Activated CD4-positive, alpha-beta memory T cell treated with anti-CD3 and anti-CD28 coated beads, Interleukin-2, amount 10 ng/mL, durations not matched to agents 7 days and 5 days (primary cell): ENCODE data around the gene ZFAND6. TPM values are rescaled to one million over a fixed set of nuclear protein-coding genes. Genes with fewer than 3 reads are reported as not detected.

ENCODE experiments used
- CTCF ChIA-PET: fragments of 350-600 bp; sonication (Branson Sonifier 250); formaldehyde crosslinking; loops from one replicate; lab custom pipeline; 2021; ENCODE audit warnings: antibody characterized with exemption, inconsistent platforms; lab: Charles Lee
- POLR2A ChIA-PET: fragments of 350-600 bp; sonication (Branson Sonifier 250); formaldehyde crosslinking; loops from one replicate; lab custom pipeline; 2021; ENCODE audit warnings: antibody characterized with exemption; lab: Charles Lee
- DNase-seq: peaks from one replicate; pipeline ENCODE4 v3.0.0-alpha.2; 2020
- H3K27ac Mint-ChIP-seq: one replicate; pipeline ENCODE4 v1.8.0; 2021; ENCODE audit warnings: mild to moderate bottlenecking, mixed read lengths
- H3K27me3 Mint-ChIP-seq: one replicate; pipeline ENCODE4 v1.8.0; 2021; ENCODE audit warnings: mixed read lengths
- H3K36me3 Mint-ChIP-seq: one replicate; pipeline ENCODE4 v1.8.0; 2021; ENCODE audit warnings: low read depth, mixed read lengths
- H3K4me1 Mint-ChIP-seq: one replicate; pipeline ENCODE4 v1.8.0; 2021; ENCODE audit warnings: mixed read lengths
- H3K4me3 Mint-ChIP-seq: one replicate; pipeline ENCODE4 v1.8.0; 2021; ENCODE audit warnings: mild to moderate bottlenecking, mixed read lengths
- H3K9me3 Mint-ChIP-seq: one replicate; pipeline ENCODE4 v1.8.0; 2021; ENCODE audit warnings: mixed read lengths
- total RNA-seq, 2 experiments: library from RNA; stranded (reverse); gene quantifications; one replicate each; pipeline ENCODE4 v1.2.3, GENCODE V29; 2021

The ZFAND6 gene
- total RNA-seq, 2 experiments from 2014 or later, result 46.7 to 48.7 TPM

DNA sequence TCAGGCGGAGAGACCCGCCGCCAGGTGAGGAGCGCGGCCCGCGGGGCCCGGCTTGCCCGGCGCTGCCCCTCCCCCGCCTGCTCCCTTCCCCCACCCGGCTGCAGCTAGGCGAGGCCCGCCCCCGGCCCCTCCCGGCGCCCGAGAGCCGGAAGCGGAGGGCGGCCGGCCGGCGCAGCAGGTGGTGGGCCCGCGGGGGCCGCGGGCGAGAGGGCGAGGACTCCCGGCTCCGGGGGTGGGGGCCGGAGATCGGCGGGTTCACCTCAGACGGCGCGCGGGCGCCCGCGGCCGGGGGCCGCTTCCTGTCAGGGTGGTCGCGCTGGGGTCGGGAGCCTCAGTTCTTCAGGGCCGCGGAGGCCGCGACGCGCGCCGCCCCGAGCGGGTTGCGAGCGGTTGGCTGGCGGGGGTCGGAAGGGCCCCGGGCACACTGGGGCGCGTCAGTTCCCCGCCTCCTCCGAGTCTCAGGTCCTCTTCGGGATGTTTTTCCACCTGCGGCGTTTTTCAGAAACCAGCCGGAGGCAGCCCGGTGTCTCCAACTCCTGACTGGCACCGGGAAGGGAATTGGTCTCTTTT, 395 bp downstream of the ZFAND6 start:
- Mint-ChIP-seq H3K27ac (peak overlapping the region; percentile 90), H3K36me3 (no peaks in the 10 kb centered on the region), H3K27me3 (peaks cover 5% of the 10 kb centered on the region), H3K4me3 (peak overlapping the region; percentile 84), H3K9me3 (no peaks in the 10 kb centered on the region), H3K4me1 (peaks cover 48% of the 10 kb centered on the region)
- POLR2A ChIA-PET, result interaction anchor here (0.6 to 3.6 kb wide), 23 partner anchors 12 to 942 kb away, joined by 3 to 28 read pairs (median 4); partner anchors contain the start of genes BCL2A1, FAH and MTHFS
- no peak for DNase-seq
- CTCF ChIA-PET, result interaction anchor here (1.0 to 2.9 kb wide), 8 partner anchors 10 to 174 kb away, joined by 3 to 8 read pairs (median 4); no protein-coding TSS in a partner anchor

DNA sequence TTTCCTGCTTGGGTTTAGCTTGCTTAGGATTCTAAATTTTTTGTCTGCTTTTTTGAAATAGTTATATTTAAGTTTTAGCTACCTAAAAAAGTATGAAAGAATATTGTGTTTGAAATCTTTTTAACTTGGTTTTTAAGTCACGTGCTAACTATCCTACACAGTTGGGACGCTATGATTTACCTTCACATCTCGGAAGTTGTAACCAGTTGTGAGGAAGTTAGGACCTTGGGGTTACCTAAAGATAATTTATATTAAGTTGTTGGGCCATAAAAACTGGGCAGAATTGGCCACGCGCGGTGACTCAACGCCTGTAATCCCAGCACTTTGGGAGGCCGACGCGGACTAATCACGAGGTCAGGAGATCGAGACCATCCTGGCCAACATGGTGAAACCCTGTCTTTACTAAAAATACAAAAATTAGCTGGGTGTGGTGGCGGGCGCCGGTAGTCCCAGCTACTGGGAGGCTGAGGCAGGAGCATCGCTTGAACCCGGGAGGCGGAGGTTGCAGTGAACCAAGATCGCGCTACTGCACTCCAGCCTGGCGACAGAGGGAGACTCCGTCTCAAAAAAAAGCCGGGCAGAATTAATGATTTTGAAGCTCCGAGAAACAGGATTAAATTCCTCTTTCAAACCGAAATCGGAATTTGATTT, 1.0 kb downstream of the ZFAND6 start:
- peaks cover 5% of the 10 kb centered on the region for H3K27me3 Mint-ChIP-seq
- POLR2A ChIA-PET, result interaction anchor here (0.7 to 3.6 kb wide), 24 partner anchors 10 to 941 kb away, joined by 3 to 28 read pairs (median 4); partner anchors contain the start of genes BCL2A1, FAH and MTHFS
- peak overlapping the region; percentile 90 for H3K27ac Mint-ChIP-seq
- peak; percentile 31 for DNase-seq
- no peaks in the 10 kb centered on the region for H3K36me3 Mint-ChIP-seq
- peak overlapping the region; percentile 81 for H3K4me3 Mint-ChIP-seq
- CTCF ChIA-PET, result interaction anchor here (1.0 to 2.9 kb wide), 11 partner anchors 9 to 173 kb away, joined by 3 to 8 read pairs (median 3); no protein-coding TSS in a partner anchor
- H3K4me1 Mint-ChIP-seq, result peaks cover 49% of the 10 kb centered on the region
- no peaks in the 10 kb centered on the region for H3K9me3 Mint-ChIP-seq

DNA sequence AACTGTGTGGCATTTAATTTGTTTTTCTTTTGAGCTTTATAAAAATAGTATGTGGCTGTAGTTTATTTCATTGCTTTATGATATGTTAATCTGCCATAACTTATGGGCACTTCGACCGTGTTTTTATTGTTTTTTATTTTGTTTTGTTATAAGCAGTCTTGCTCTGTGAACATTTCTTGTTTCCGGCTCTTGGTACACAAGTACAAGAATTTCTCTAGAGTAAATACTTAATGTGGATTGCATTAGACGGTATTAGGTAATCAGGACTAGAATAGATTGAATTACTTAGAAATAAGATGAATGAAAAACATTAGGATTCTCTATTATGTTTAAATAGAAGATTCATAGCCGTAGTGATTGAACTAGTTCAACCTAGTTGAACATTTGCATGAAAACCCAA, 2.1 kb downstream of the ZFAND6 start:
- H3K27me3 Mint-ChIP-seq, result peaks cover 5% of the 10 kb centered on the region

DNA sequence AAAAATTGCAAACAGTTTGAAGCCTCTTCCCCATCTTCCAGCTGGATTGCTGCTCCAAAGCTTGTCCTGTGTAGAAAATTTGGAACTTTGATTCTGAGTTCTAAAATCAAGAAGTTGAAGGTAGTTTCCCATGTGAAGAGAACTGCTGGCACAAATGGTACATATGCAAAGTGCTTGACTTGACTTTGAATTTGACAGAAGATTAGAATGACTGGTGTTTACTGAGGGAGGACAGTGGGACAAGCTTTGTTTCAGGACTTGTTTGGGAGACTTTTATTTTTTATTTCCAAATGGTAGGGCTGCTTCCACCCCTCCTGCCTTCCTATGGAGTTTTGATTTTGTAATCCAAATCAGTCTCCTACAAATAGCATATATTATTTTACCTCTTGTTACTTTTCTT, 7.4 kb downstream of the ZFAND6 start:
- Mint-ChIP-seq H3K4me3 (no peak overlapping the region), H3K36me3 (peaks cover 6% of the 10 kb centered on the region), H3K27ac (no peak overlapping the region), H3K9me3 (no peaks in the 10 kb centered on the region), H3K27me3 (no peaks in the 10 kb centered on the region), H3K4me1 (peaks cover 40% of the 10 kb centered on the region)
- CTCF ChIA-PET, result interaction anchor here (0.6 to 1.2 kb wide), 2 partner anchors 29 to 74 kb away, joined by 3 to 5 read pairs; no protein-coding TSS in a partner anchor
- POLR2A ChIA-PET, result no interaction called here
- DNase-seq, result no peak

More for the DNA sequence above, 2.1 kb downstream of the ZFAND6 start:
- peaks cover 45% of the 10 kb centered on the region for H3K4me1 Mint-ChIP-seq
- H3K27ac Mint-ChIP-seq, result no peak overlapping the region
- H3K9me3 Mint-ChIP-seq, result no peaks in the 10 kb centered on the region
- no peak for DNase-seq
- H3K36me3 Mint-ChIP-seq, result no peaks in the 10 kb centered on the region
- POLR2A ChIA-PET, result interaction anchor here (1.0 to 3.6 kb wide), 10 partner anchors 9 to 139 kb away, joined by 3 to 28 read pairs (median 16); partner anchors contain the start of gene FAH
- CTCF ChIA-PET, result interaction anchor here (1.3 to 2.9 kb wide), 4 partner anchors 20 to 172 kb away, joined by 3 to 8 read pairs (median 3); no protein-coding TSS in a partner anchor
- peak overlapping the region; percentile 81 for H3K4me3 Mint-ChIP-seq

DNA sequence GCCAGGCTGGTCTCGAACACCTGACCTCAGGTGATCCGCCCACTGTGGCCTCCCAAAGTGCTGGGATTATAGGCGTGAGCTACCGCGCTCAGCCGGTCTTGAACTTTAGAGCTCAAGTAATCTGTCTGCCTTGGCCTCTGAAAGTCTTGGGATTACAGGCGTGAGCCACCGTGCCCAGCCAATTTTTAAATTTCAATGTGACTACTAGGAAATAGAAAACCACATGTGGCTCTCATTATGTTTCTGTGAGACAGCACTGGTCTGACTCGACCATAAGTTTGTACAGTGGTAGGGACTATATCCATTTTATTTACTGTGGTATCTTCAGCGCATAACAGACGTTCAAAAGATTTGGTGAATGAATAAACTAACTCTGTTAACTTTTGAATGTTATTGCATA, 9.1 kb downstream of the ZFAND6 start:
- Mint-ChIP-seq H3K36me3 (peaks cover 6% of the 10 kb centered on the region), H3K27ac (no peak overlapping the region), H3K27me3 (no peaks in the 10 kb centered on the region), H3K4me1 (peaks cover 42% of the 10 kb centered on the region), H3K4me3 (no peak overlapping the region), H3K9me3 (no peaks in the 10 kb centered on the region)
- CTCF ChIA-PET, result no interaction called here
- POLR2A ChIA-PET, result no interaction called here
- DNase-seq, result no peak

DNA sequence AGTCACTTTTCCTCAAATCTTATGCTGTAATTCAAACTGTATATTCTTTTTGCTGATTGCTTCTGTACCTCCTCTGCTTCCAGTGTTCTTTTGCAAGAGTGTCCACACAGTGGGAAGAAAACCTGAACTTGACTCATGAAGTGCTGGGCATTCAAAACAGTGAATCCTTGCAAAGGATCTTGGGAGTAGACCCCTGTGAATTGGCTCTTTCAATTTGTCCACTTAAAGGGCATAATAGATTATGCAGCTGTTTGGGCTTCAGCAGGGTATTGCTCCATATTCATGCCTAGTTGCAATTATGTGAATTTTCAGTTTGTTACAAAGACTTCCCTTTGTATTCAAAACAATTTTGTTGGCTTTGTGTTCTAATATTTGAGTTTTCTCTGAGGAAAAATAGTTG, 11.4 kb downstream of the ZFAND6 start:
- ChIA-PET CTCF (interaction anchor here (1.0 kb wide), 3 partner anchors 11 to 78 kb away, joined by 3 to 4 read pairs (median 3); partner anchors contain the start of gene ZFAND6), POLR2A (interaction anchor here (1.9 kb wide), 1 partner anchor 11 kb away, joined by 25 read pairs; the partner anchor contains the start of gene ZFAND6)
- Mint-ChIP-seq H3K36me3 (peaks cover 13% of the 10 kb centered on the region), H3K27me3 (no peaks in the 10 kb centered on the region), H3K9me3 (no peaks in the 10 kb centered on the region), H3K4me3 (no peak overlapping the region), H3K27ac (no peak overlapping the region), H3K4me1 (peaks cover 42% of the 10 kb centered on the region)
- no peak for DNase-seq

DNA sequence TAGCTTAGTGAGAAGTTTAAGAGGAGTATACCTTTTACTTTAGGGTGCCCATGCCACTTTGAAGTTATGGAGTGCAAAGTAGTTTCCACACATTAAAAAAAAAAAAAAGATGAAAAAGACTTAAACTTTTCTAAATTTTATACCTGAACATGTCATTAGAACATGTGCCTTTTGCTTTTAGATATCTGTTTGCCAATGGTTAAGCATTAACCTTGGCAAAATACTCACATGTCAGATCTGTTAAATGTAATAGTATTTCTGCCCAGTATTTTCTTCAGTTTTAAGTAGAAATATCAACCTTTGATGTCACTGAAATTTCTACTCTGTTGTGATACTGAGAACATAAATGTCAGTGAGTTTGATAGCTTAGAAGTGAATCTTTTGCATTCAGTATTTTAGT, 12.2 kb downstream of the ZFAND6 start:
- ChIA-PET CTCF (interaction anchor here (0.6 to 1.3 kb wide), 8 partner anchors 8 to 219 kb away, joined by 3 to 4 read pairs (median 3); partner anchors contain the start of gene ZFAND6), POLR2A (interaction anchor here (1.0 to 2.0 kb wide), 6 partner anchors 9 to 148 kb away, joined by 3 to 25 read pairs (median 4); partner anchors contain the start of gene ZFAND6)
- DNase-seq, result no peak
- H3K27me3 Mint-ChIP-seq, result no peaks in the 10 kb centered on the region
- peaks cover 14% of the 10 kb centered on the region for H3K36me3 Mint-ChIP-seq
- H3K9me3 Mint-ChIP-seq, result no peaks in the 10 kb centered on the region
- no peak overlapping the region for H3K4me3 Mint-ChIP-seq
- peaks cover 42% of the 10 kb centered on the region for H3K4me1 Mint-ChIP-seq
- H3K27ac Mint-ChIP-seq, result no peak overlapping the region

DNA sequence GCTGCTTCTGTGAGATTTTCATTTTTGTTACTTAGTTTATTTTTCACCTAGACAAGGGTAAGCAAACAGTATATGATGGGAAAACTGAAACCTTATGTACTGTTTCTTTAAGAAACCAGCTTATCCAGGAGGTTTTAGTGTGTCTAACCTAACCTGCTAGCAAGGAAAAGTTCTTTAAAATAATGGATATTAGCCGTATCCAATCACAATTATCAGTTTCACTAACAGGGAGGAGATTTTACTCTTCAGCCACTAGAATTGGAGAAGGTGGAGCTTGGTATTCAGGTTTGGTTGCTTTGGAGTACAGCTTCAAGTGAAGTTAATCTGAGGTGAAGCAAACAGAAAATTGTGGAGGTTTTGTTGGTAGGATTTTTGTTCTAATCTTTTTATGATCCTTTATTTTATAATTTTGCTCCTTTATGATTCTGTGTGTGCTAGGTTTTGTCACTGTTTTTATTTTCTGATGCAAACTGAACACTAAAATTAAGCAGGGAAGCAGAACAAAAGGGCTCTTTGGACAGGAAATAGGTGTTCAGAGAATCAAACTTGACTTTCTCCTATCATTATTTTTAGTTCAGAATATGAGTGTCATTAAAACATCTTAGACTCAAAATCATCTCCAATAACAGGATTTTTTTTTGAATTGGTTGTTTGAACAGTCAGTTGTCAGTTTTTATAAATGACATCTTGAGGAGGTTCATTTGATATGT, 13.0 kb downstream of the ZFAND6 start:
- peaks cover 36% of the 10 kb centered on the region for H3K4me1 Mint-ChIP-seq
- peak overlapping the region; percentile 71 for H3K4me3 Mint-ChIP-seq
- peak overlapping the region; percentile 50 for H3K27ac Mint-ChIP-seq
- ChIA-PET CTCF (interaction anchor here (0.6 to 1.6 kb wide), 8 partner anchors 9 to 219 kb away, joined by 3 to 5 read pairs (median 4); no protein-coding TSS in a partner anchor), POLR2A (interaction anchor here (1.0 to 2.0 kb wide), 6 partner anchors 8 to 149 kb away, joined by 3 to 25 read pairs (median 4); partner anchors contain the start of gene ZFAND6)
- peaks cover 10% of the 10 kb centered on the region for H3K36me3 Mint-ChIP-seq
- DNase-seq, result no peak
- no peaks in the 10 kb centered on the region for H3K27me3 Mint-ChIP-seq
- H3K9me3 Mint-ChIP-seq, result no peaks in the 10 kb centered on the region

DNA sequence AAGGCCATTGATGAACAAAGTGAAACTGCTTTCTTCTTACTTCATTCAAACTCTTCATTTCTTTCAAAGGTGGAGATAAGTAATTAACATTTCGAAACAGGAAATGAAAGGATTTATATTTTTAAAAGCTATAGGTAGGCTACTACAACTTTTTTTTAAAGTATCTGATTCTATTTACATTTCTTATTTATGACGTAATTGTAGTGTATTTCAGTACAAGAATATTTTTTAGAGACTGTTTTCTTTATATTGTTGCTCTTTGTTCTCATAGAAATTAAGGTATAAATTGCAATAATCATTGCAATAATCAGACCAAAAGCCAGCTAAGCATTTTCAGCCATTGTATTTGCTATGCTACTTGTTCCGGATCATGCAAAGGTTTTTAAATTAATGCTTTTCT, 13.7 kb downstream of the ZFAND6 start:
- no peaks in the 10 kb centered on the region for H3K27me3 Mint-ChIP-seq
- no peak overlapping the region for H3K4me3 Mint-ChIP-seq
- ChIA-PET CTCF (interaction anchor here (1.6 kb wide), 1 partner anchor 13 kb away, joined by 5 read pairs; no protein-coding TSS in a partner anchor), POLR2A (interaction anchor here (1.5 to 2.0 kb wide), 2 partner anchors 11 to 150 kb away, joined by 7 to 10 read pairs; no protein-coding TSS in a partner anchor)
- DNase-seq, result no peak
- H3K36me3 Mint-ChIP-seq, result peaks cover 14% of the 10 kb centered on the region
- H3K9me3 Mint-ChIP-seq, result no peaks in the 10 kb centered on the region
- peaks cover 38% of the 10 kb centered on the region for H3K4me1 Mint-ChIP-seq
- no peak overlapping the region for H3K27ac Mint-ChIP-seq

DNA sequence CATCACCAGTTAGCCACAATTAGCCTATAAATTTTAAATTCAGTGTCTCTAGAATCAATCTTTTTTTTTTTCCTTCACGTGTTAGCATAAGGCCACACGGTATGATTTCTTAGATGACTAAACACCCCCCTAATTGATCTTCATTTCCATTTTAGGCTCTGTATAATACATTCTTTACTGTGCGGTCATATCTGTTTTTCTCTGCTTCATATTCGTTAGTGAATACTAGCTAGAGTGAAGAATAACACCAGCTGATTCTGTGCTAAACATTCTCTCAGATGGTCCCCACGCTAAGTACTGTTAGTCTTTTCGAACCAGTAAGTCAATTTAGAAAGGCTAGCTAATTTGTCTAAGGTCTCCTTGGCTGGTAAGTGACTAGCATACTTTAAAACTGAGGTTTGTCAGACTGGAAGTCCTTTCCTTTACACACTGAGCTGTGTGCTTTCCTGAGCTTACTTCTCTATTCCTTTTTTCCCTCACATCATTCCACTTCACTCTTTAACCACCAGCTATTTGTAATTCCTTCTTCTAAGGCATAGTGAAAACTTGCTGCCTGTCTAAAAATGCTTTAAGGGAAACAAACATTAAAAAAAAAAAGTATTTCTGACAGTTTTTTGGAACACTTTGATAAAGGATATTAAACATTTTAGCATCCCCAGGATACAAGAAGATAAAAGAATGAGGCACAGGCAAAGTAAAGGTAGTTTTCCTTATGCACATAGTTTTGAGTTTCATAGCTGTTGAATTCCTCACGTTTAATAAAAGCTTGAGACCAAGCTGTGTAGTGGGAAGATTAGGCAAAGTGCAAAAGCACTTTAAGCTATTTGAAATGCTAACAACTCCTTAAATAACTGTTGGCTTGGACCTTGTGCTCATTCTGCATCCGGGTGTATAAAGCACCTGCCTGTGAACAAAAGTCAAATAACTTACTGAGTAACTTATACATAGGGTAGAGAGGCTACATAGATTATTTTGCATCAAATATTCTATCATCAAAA, 17.1 kb downstream of the ZFAND6 start:
- DNase-seq, result no peak
- ChIA-PET CTCF (interaction anchor here (0.8 to 1.8 kb wide), 4 partner anchors 15 to 97 kb away, joined by 4 to 5 read pairs (median 4); no protein-coding TSS in a partner anchor), POLR2A (interaction anchor here (1.8 kb wide), 1 partner anchor 14 kb away, joined by 6 read pairs; no protein-coding TSS in a partner anchor)

DNA sequence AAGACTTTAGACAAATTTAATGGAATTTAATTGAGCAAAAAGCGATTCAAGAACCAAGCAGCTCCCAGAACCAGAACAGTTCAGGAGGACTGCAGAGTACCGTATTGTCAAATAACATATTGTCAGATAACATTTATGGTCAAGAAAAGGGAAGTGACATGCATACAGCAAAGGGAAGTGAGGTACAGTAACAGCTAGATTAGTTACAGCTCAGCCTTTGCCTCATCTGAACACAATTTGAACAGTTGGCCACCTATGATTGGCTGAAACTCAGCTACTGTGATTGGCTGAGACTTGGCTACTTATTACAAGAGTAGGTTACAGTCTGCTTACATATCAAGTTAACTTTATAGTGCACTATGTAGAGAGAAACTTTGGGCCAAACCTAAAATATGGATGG, 21.9 kb downstream of the ZFAND6 start:
- no peak for DNase-seq
- H3K4me1 Mint-ChIP-seq, result peaks cover 2% of the 10 kb centered on the region
- H3K27ac Mint-ChIP-seq, result no peak overlapping the region
- no peaks in the 10 kb centered on the region for H3K27me3 Mint-ChIP-seq
- ChIA-PET CTCF (interaction anchor here (0.6 kb wide), 1 partner anchor 21 kb away, joined by 3 read pairs; no protein-coding TSS in a partner anchor), POLR2A (interaction anchor here (0.9 kb wide), 1 partner anchor 21 kb away, joined by 4 read pairs; no protein-coding TSS in a partner anchor)
- H3K4me3 Mint-ChIP-seq, result no peak overlapping the region
- H3K36me3 Mint-ChIP-seq, result peaks cover 11% of the 10 kb centered on the region
- no peaks in the 10 kb centered on the region for H3K9me3 Mint-ChIP-seq

More for the DNA sequence above, 17.1 kb downstream of the ZFAND6 start:
- Mint-ChIP-seq H3K4me1 (peaks cover 19% of the 10 kb centered on the region), H3K9me3 (no peaks in the 10 kb centered on the region), H3K36me3 (peaks cover 20% of the 10 kb centered on the region), H3K27ac (no peak overlapping the region), H3K27me3 (no peaks in the 10 kb centered on the region), H3K4me3 (no peak overlapping the region)
